ENCODE data around the gene MINDY2.

GRCh38 chr15:58852347-58852746 is 81.2 kb downstream of the MINDY2 start:
- TF ChIP-seq, protein P1, sequence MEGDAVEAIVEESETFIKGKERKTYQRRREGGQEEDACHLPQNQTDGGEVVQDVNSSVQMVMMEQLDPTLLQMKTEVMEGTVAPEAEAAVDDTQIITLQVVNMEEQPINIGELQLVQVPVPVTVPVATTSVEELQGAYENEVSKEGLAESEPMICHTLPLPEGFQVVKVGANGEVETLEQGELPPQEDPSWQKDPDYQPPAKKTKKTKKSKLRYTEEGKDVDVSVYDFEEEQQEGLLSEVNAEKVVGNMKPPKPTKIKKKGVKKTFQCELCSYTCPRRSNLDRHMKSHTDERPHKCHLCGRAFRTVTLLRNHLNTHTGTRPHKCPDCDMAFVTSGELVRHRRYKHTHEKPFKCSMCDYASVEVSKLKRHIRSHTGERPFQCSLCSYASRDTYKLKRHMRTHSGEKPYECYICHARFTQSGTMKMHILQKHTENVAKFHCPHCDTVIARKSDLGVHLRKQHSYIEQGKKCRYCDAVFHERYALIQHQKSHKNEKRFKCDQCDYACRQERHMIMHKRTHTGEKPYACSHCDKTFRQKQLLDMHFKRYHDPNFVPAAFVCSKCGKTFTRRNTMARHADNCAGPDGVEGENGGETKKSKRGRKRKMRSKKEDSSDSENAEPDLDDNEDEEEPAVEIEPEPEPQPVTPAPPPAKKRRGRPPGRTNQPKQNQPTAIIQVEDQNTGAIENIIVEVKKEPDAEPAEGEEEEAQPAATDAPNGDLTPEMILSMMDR (IDR thresholded peaks at IDR 0.05; ENCODE audit: low read length), result no peak
- no peak for TF ChIP-seq EZH2 (optimal IDR thresholded peaks at IDR 0.05; ENCODE audit: low read depth, low read length)
